ENCODE results near the gene COL16A1. TPM values are rescaled to one million over a fixed set of nuclear protein-coding genes. Genes with fewer than 3 reads are reported as not detected.

Gene COL16A1
- total RNA-seq, 1 donor from 2014 or later, result 0.67 TPM

GRCh38 chr1:31745096-31745945 lies 41.5 kb upstream of the COL16A1 start:
- peak; percentile 73 for TF ChIP-seq CTCF (IDR thresholded peaks at IDR 0.05; ENCODE audit: unreplicated experiment)
- peak; percentile 59 for DNase-seq (ENCODE audit: low spot score, unreplicated experiment)
- Mint-ChIP-seq H3K36me3 (ENCODE audit: insufficient read depth) (no peaks in the 10 kb centered on the region), H3K4me1 (ENCODE audit: low read depth) (peaks cover 2% of the 10 kb centered on the region), H3K9me3 (ENCODE audit: low read depth) (no peaks in the 10 kb centered on the region), H3K27ac (no peak overlapping the region), H3K4me3 (ENCODE audit: low read depth) (no peak overlapping the region), H3K27me3 (peaks cover 27% of the 10 kb centered on the region)

- Mint-ChIP-seq H3K27ac (no peak overlapping the region), H3K4me3 (ENCODE audit: low read depth) (no peak overlapping the region), H3K4me1 (ENCODE audit: low read depth) (peaks cover 2% of the 10 kb centered on the region), H3K27me3 (peaks cover 26% of the 10 kb centered on the region), H3K36me3 (ENCODE audit: insufficient read depth) (no peaks in the 10 kb centered on the region), H3K9me3 (ENCODE audit: low read depth) (no peaks in the 10 kb centered on the region)
- TF ChIP-seq CTCF (IDR thresholded peaks at IDR 0.05; ENCODE audit: unreplicated experiment), result no peak
- no peak for DNase-seq (ENCODE audit: low spot score, unreplicated experiment)
Observed at GRCh38 chr1:31744165-31744888, 40.5 kb upstream of the COL16A1 start.

GRCh38 chr1:31742462-31743212 lies 38.8 kb upstream of the COL16A1 start:
- Mint-ChIP-seq H3K27me3 (peaks cover 18% of the 10 kb centered on the region), H3K4me1 (ENCODE audit: low read depth) (no peaks in the 10 kb centered on the region), H3K9me3 (ENCODE audit: low read depth) (no peaks in the 10 kb centered on the region), H3K36me3 (ENCODE audit: insufficient read depth) (no peaks in the 10 kb centered on the region), H3K27ac (no peak overlapping the region), H3K4me3 (ENCODE audit: low read depth) (no peak overlapping the region)
- DNase-seq (ENCODE audit: low spot score, unreplicated experiment), result no peak
- no peak for TF ChIP-seq CTCF (IDR thresholded peaks at IDR 0.05; ENCODE audit: unreplicated experiment)

- Mint-ChIP-seq H3K4me1 (ENCODE audit: low read depth) (no peaks in the 10 kb centered on the region), H3K9me3 (ENCODE audit: low read depth) (no peaks in the 10 kb centered on the region), H3K27me3 (peaks cover 9% of the 10 kb centered on the region), H3K27ac (no peak overlapping the region), H3K4me3 (ENCODE audit: low read depth) (no peak overlapping the region), H3K36me3 (ENCODE audit: insufficient read depth) (no peaks in the 10 kb centered on the region)
- no peak for DNase-seq (ENCODE audit: low spot score, unreplicated experiment)
- no peak for TF ChIP-seq CTCF (IDR thresholded peaks at IDR 0.05; ENCODE audit: unreplicated experiment)
Observed at GRCh38 chr1:31739346-31739745, 35.5 kb upstream of the COL16A1 start.

- no peaks in the 10 kb centered on the region for H3K36me3 Mint-ChIP-seq (ENCODE audit: insufficient read depth)
- H3K4me3 Mint-ChIP-seq (ENCODE audit: low read depth), result no peak overlapping the region
- H3K27ac Mint-ChIP-seq, result no peak overlapping the region
- H3K4me1 Mint-ChIP-seq (ENCODE audit: low read depth), result no peaks in the 10 kb centered on the region
- DNase-seq (ENCODE audit: low spot score, unreplicated experiment), result no peak
- TF ChIP-seq CTCF (IDR thresholded peaks at IDR 0.05; ENCODE audit: unreplicated experiment), result no peak
- peaks cover 14% of the 10 kb centered on the region for H3K27me3 Mint-ChIP-seq
- H3K9me3 Mint-ChIP-seq (ENCODE audit: low read depth), result no peaks in the 10 kb centered on the region
Observed at GRCh38 chr1:31736675-31737074, 32.9 kb upstream of the COL16A1 start.
